ENCODE results near the gene TMCC1.
"Not testable (repeated sequence)": the region's sequence is repeated elsewhere in the genome, so short reads cannot be mapped to it uniquely, and the experiment has no call there.

TMCC1 gene

GRCh38 chr3:129718201-129718600 lies 175.3 kb downstream of the TMCC1 start:
- DNase-seq = no peak

DNA sequence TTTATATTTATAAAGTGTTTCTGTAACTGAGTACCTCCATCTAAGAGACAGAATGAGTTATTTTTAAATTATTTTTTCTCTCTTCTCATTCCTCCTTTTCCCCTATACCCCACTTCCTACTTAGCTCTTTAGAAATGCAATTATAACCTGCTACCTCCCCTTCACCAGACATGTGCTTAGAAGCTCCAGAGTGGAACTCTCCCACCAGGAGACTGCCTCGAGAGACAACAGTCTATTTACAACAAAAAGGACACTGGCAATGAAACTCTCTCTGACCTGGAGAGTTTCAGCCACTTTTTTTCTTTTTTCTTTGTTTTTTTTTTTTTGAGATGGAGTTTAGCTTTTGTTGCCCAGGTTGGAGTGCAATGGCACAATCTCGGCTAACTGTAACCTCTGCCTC lies 177.7 kb downstream of the TMCC1 start:
- DNase-seq = no peak

- DNase-seq = no peak
Measured at GRCh38 chr3:129708328-129708861, 185.1 kb downstream of the TMCC1 start.

DNA sequence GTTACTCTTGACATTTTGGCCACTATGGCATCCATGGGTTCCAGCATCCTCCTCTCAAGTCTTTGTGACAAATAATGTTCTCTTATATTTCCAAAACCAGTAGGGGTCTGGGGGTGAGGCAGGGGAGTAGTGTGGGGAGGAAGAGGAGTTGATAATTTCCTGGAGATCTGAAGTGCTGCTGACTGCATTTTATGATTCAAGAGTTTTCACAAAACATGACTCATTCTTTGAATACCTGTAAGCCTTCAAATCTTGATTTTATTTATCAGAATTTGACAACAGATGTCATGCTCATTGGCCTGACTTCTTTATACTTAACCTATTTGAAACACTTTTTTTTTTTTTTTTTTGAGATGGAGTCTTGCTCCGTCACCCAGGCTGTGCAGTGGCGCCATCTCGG lies 188.2 kb downstream of the TMCC1 start:
- no peak for DNase-seq

DNA sequence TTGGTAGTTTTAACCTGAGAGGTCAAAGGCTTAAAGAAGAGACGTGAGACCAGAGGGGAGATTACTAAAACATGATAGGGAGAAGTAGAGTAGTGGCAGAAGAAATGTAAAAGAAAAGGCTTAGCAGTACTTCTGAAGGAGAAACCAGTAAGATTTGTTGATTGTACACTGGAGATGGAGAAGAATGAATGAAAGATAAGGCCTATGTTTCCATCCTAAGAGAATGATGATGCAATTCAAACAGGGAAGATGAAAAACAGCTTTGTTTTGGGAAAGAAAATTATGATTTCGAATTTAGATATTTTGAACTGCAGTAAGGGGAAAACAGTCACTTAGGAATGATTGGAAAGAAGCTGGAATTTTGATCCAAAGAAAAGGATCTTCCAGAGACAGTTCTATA lies 189.6 kb downstream of the TMCC1 start:
- no peak for DNase-seq

- DNase-seq = peak; percentile 56
Measured at GRCh38 chr3:129702934-129703712, 190.4 kb downstream of the TMCC1 start.

DNA sequence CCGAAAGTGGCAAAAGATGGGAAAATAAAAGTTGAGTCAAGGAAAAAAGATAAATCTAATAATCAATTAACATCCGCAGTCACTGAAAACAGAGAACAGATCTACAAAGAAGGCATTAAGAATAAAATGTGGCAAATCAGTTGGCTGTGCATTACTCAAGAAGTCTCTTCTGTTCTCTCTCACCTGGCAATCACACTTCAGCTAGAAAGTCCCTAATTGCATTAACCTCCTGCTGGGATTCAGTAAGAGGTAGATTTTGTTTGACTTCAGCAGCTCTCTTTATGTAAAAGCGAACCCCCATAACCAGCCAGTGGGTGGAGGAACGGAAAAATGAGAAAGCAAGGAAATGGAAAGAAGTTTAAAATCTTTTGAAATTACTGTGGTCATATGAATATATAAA lies 192.3 kb downstream of the TMCC1 start:
- DNase-seq = no peak

DNA sequence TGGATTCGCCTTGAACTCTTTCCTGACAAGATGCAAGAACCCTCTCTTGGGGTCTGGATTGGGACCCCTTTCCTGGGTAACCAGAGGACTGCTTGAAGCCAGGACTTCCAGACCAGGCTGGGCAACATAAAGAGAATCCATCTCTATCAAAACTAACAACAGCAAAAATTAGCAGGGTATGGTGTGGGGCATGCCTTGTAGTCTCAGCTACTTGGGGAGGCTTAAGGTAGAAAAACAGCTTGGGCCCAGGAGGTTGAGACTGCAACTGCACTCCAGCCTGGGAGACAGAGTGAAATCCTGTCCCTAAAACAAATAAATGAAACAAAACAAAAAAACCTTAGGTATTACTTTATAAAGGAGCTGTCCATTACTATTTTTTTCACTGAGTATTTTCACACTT lies 193.9 kb downstream of the TMCC1 start:
- DNase-seq = no peak

GRCh38 chr3:129699199-129699598 lies 194.3 kb downstream of the TMCC1 start:
- DNase-seq = no peak

DNA sequence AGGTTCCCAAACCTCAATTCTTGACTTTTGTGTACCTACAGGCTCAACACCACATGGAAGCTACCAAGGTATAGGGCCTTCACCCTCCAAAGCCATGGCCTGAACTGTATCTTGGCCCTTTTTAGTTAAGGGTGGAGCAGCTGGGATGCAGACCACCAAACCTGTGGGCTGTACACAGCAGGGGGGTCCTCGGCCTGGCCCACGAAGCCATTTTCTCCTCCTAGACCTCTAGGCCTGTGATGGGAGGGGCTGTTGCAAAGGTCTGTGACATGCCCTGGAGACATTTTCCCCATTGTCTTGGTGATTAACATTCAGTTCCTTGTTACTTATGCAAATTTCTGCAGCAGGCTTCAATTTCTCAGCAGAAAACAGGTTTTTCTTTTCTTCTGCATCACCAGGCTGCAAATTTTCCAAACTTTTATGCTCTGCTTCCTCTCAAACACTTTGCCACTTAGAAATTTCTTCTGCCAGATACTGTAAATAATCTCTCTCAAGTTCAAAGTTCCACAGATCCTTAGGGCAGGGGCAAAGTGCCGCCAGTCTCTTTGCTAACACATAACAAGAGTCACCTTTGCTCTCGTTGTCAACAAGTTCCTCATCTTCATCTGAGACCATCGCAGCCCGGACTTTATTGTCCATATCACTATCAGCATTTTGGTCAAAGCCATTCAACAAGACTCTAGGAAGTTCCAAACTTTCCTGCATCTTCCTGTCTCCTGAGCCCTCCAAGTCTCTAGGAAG lies 196.1 kb downstream of the TMCC1 start:
- DNase-seq = no peak

DNA sequence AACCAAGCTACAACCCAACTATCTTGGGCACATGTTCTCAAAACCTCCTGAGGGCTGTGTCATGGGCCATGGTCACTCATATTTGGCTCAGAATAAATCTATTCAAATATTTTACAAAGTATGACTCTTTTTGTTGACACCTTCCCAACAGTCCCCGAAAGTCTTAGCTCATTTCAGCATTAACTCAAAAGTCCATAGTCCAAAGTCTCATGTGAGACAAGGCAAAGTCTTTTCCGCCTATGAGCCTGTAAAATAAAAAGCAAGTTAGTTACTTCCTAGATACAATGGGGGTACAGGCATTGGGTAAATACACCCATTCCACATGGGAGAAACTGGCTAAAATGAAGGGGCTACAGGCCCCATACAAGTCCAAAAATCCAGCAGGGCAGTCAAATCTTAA lies 197.1 kb downstream of the TMCC1 start:
- DNase-seq = not testable (repeated sequence)

GRCh38 chr3:129695230-129695629 lies 198.3 kb downstream of the TMCC1 start:
- DNase-seq = no peak

- DNase-seq = no peak
Measured at GRCh38 chr3:129694228-129694627, 199.3 kb downstream of the TMCC1 start.

DNA sequence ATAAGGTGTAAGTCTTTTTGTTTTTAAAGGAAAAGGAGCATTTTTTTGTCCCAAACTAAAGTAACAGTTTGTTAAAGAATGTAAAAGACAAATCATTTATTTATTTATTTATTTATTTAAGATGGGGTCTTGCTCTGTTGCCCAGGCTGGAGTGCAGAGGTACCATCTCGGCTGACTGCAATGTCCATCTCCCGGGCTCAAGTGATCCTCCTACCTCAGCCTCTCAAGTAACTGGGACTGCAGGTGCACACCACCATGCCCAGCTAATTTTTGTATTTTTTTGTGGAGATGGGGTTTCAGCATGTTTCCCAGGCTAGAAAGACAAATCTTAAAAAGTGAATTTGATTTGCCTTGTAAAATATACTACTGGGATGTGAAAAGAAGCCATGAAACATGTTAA lies 200.8 kb downstream of the TMCC1 start:
- DNase-seq = no peak

- DNase-seq = no peak
Measured at GRCh38 chr3:129690963-129691362, 202.5 kb downstream of the TMCC1 start.

- DNase-seq = peak; percentile 62
Measured at GRCh38 chr3:129690406-129690805, 203.1 kb downstream of the TMCC1 start.

DNA sequence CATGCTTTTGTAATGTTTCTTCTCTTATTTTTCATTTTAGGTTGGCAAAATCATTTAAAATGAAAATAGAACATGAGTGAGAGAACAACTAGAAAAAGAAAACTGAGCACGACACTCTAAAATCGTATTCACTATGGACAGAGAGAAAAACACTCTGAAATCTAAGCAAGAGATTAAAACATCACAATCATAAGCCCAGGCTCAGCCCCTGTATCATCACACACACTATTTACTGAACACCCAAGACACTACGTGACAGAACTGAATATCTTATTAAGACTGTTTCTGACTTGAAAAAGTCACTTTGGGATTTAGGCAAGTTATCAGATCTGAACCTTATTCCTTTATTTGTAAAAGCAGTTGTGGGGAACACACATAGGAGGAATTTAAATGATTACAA lies 204.5 kb downstream of the TMCC1 start:
- no peak for DNase-seq

GRCh38 chr3:129688271-129688895 lies 205.1 kb downstream of the TMCC1 start:
- peak; percentile 62 for DNase-seq

DNA sequence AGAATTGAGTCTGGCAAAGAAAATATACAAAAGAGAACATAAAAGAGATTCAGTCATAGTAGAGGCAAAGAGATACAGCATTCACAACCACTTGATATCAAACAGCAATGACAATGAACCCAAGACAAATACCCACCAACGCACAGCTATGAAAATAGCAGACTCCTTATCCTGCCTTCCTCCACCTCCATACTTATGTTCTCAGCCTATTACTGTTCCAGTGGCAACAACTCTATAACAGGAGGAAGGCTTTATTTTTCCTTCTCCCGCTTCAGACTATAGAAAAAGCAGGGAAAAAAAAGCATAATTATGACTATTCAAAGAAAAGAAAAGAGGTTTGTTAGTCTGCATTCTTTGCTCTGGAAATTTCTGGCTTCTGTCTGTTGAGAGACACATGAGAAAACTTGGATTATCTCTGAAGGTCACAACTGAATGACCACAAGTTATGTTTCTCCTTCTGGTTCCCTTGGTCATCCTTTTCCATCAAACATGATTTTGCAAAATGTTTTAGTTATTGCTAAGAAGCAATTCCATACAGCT lies 205.9 kb downstream of the TMCC1 start:
- no peak for DNase-seq

- no peak for DNase-seq
Measured at GRCh38 chr3:129686941-129687340, 206.6 kb downstream of the TMCC1 start.

DNA sequence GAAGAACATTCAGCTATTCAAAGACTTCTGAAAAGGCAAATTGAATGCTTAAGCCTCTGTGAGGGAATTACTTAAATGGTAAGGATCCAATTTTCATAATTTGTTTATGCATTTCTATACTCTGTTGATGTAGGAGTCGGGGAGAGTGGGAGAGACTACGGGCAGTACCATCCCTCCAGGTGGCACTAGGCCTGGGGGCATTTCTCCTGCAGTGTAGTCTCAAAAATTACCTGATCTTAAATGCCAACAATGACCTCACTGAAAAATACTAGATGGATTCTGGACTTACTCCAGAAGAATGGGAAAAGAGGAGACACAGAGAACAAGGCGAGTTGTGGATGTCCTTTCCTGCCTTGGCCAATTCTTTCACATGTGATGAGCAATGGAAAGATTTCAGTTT lies 209.2 kb downstream of the TMCC1 start:
- DNase-seq = no peak

- DNase-seq = no peak
Measured at GRCh38 chr3:129683201-129683600, 210.3 kb downstream of the TMCC1 start.

DNA sequence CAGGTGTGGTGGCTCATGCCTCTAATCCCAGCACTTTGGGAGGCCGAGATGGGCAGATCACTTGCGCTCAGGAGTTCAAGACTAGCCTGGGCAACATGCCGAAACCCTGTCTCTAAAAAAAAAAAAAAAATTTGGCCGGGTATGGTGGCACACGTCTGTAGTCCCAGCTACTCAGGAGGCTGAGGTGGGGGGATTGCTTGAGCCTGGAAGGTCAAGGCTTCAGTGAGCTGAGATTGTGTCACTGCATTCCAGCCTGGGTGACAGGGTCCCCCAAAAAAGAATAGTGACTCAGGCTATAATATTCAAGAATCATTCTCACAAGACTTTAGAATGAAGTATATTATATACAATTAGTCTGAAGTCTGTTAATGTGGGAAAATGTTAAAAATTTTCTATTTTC lies 216.5 kb downstream of the TMCC1 start:
- no peak for DNase-seq

Measured in fibroblast of skin of scalp (primary cell).